Endothelial cell of umbilical vein (primary cell): ENCODE data around the gene SHKBP1. TPM values are rescaled to one million over a fixed set of nuclear protein-coding genes. Genes with fewer than 3 reads are reported as not detected.

Source experiments
- BruUV-seq: library from RNA; stranded (reverse); fragments of 400-500 nt; replicated peaks from 2 replicates; lab custom pipeline; 2021; lab: Mats Ljungman, UMichigan
- CTCF ChIA-PET: fragments of 300-600, 350-600 bp; sonication (Branson Sonifier 250); formaldehyde crosslinking; loops from one replicate; lab custom pipeline; 2021; ENCODE audit warnings: antibody characterized with exemption, inconsistent platforms; lab: Charles Lee
- POLR2A ChIA-PET: fragments of 300-600, 350-600 bp; sonication (Branson Sonifier 250); formaldehyde crosslinking; loops from one replicate; lab custom pipeline; 2021; ENCODE audit warnings: antibody characterized with exemption, inconsistent platforms; lab: Charles Lee
- DNase-seq: peaks from one replicate; pipeline ENCODE4 v3.0.0-alpha.2; 2011; ENCODE audit warnings: low read depth, low spot score
- FAIRE-seq: peaks from 2 replicates; lab custom pipeline; 2011; peaks lifted over from hg19 to GRCh38; lab: Jason Lieb, UNC
- H2AFZ ChIP-seq: 2 replicates; pipeline ENCODE4 v1.6.0; 2012; ENCODE audit warnings: low read depth, low read length, control low read depth, inconsistent platforms
- H3K27ac ChIP-seq: 2 replicates; pipeline ENCODE4 v1.5.1; 2011; ENCODE audit warnings: low read depth, mild to moderate bottlenecking, control low read depth, low read length, moderate library complexity; ENCODE audit not compliant: insufficient read depth
- H3K27me3 ChIP-seq, 2 experiments: 2 replicates each; pipeline versions ENCODE4 v1.6.0 to v1.6.1; 2011; ENCODE audit warnings: low read length in 2 of 2, mixed read lengths in 1 of 2; ENCODE audit not compliant: control insufficient read depth in 2 of 2, insufficient read depth in 2 of 2
- H3K36me3 ChIP-seq, 2 experiments: 2 replicates in 1 of 2; 3 replicates in 1 of 2; pipeline ENCODE4 v1.5.1; 2011; ENCODE audit warnings: low read length in 2 of 2, mild to moderate bottlenecking in 1 of 2, moderate library complexity in 1 of 2; ENCODE audit not compliant: control insufficient read depth in 2 of 2, insufficient read depth in 2 of 2; ENCODE audit errors: extremely low read depth in 1 of 2
- H3K4me1 ChIP-seq: 3 replicates; pipeline ENCODE4 v1.5.1; 2011; ENCODE audit warnings: mild to moderate bottlenecking, low read length; ENCODE audit not compliant: control insufficient read depth, insufficient read depth; ENCODE audit errors: extremely low read depth
- H3K4me2 ChIP-seq: 2 replicates; pipeline ENCODE4 v1.6.1; 2011; ENCODE audit warnings: low read length, control low read depth, mixed read lengths; ENCODE audit not compliant: insufficient read depth
- H3K4me3 ChIP-seq, 3 experiments: fragments of 200-600 bp in 1 of 3; sonication (generic), shearing (Covaris generic) in 1 of 3; replicated peaks in 1 of 3; 2 replicates each; pipeline ENCODE4 v1.5.1; 2011 to 2016; ENCODE audit warnings: control low read depth in 3 of 3, low read length in 3 of 3, mild to moderate bottlenecking in 2 of 3, inconsistent platforms in 1 of 3, low read depth in 1 of 3, moderate library complexity in 1 of 3; ENCODE audit not compliant: insufficient read depth in 1 of 3
- H3K79me2 ChIP-seq: 2 replicates; pipeline ENCODE4 v1.6.0; 2012; ENCODE audit warnings: low read length, inconsistent platforms; ENCODE audit not compliant: control insufficient read depth, insufficient read depth
- H3K9ac ChIP-seq: replicated peaks from 2 replicates; pipeline ENCODE3; 2011; ENCODE audit warnings: low read length, control low read depth; ENCODE audit not compliant: insufficient read depth; ENCODE audit errors: extremely low read depth
- H3K9me1 ChIP-seq: replicated peaks from 3 replicates; pipeline ENCODE4 v1.6.0; 2011; ENCODE audit warnings: mild to moderate bottlenecking, low read length; ENCODE audit not compliant: control insufficient read depth, insufficient read depth; ENCODE audit errors: extremely low read depth
- H3K9me3 ChIP-seq: replicated peaks from 2 replicates; pipeline ENCODE4 v1.5.1; 2012; ENCODE audit warnings: low read length, inconsistent platforms; ENCODE audit not compliant: control insufficient read depth, insufficient read depth
- H4K20me1 ChIP-seq: replicated peaks from 2 replicates; pipeline ENCODE3; 2011; ENCODE audit warnings: mild to moderate bottlenecking, low read length; ENCODE audit not compliant: control insufficient read depth, insufficient read depth; ENCODE audit errors: extremely low read depth
- CTCF ChIP-seq, 2 donors: IDR thresholded peaks; 1 replicate in 1 of 2; 2 replicates in 1 of 2; pipeline ENCODE4 v1.5.1; 2011; ENCODE audit warnings: low read length in 2 of 2, mild to moderate bottlenecking in 2 of 2, moderate library complexity in 2 of 2, control low read depth in 1 of 2, inconsistent platforms in 1 of 2, low read depth in 1 of 2; ENCODE audit not compliant: insufficient read depth in 1 of 2; ENCODE audit errors: extremely low read depth in 1 of 2
- EZH2 ChIP-seq: IDR thresholded peaks from 2 replicates; pipeline ENCODE4 v1.6.1; 2012; ENCODE audit warnings: borderline replicate concordance, low read depth, mild to moderate bottlenecking, moderate library complexity, low read length, inconsistent platforms; ENCODE audit not compliant: severe bottlenecking
- FOS ChIP-seq: IDR thresholded peaks from 2 replicates; pipeline ENCODE4 v1.6.1; 2011; ENCODE audit warnings: mild to moderate bottlenecking, low read length, moderate library complexity, borderline replicate concordance; ENCODE audit not compliant: insufficient read depth
- GATA2 ChIP-seq: IDR thresholded peaks from 2 replicates; pipeline ENCODE4 v1.7.0; 2011; ENCODE audit warnings: low read depth, mild to moderate bottlenecking, moderate library complexity, mixed read lengths, low read length; ENCODE audit not compliant: insufficient read length, insufficient read depth
- JUN ChIP-seq: IDR thresholded peaks from 2 replicates; pipeline ENCODE4 v1.6.1; 2011; ENCODE audit warnings: borderline replicate concordance, low read depth; ENCODE audit not compliant: insufficient read length, insufficient read depth
- MAX ChIP-seq: IDR thresholded peaks from 2 replicates; pipeline ENCODE4 v1.6.1; 2011; ENCODE audit not compliant: insufficient read depth, insufficient read length
- MYC ChIP-seq: IDR thresholded peaks from one replicate; pipeline ENCODE4 v1.6.1; 2011; ENCODE audit warnings: mild to moderate bottlenecking, low read depth, low read length
- POLR2A ChIP-seq: IDR thresholded peaks from 2 replicates; pipeline ENCODE4 v1.6.1; 2012; ENCODE audit warnings: low read depth, mild to moderate bottlenecking, control low read depth, low read length
- POLR2AphosphoS5 ChIP-seq: IDR thresholded peaks from 2 replicates; pipeline ENCODE4 v1.6.1; 2012; ENCODE audit warnings: low read depth, mild to moderate bottlenecking, control low read depth, low read length, moderate library complexity; ENCODE audit not compliant: insufficient read depth
- dilution Hi-C: fragments of 300-500 bp; cut with MboI; formaldehyde crosslinking; loops from one replicate; pipeline ENCODE4 v1.15.0; 2019; ENCODE audit warnings: low sequenced_read_pairs; ENCODE audit not compliant: extremely low pct_ligation_motif_present
- intact Hi-C: fragments of 100-400 bp; cut with micrococcal nuclease; formaldehyde crosslinking; loops from one replicate; pipeline ENCODE4 v1.10.0; 2022
- polyA plus RNA-seq, 4 experiments: library from polyadenylated mRNA; depleted of rRNA in 3 of 4; stranded (reverse) in 3 of 4; unstranded in 1 of 4; fragments of >200 nt; gene quantifications; 2 replicates each; pipeline versions ENCODE4 v1.2.1 to v1.2.3, GENCODE V29; 2011 to 2012; ENCODE audit warnings: missing spikeins in 1 of 4
- total RNA-seq: library from RNA; stranded (reverse); gene quantifications from 2 replicates; pipeline ENCODE4 v1.2.3, GENCODE V29; 2021

Gene SHKBP1
- total and polyA plus RNA-seq, 2 donors (not counting 3 experiments of a cell fraction or from before 2014, with no cell fraction given), result 106 to 113 TPM

- CTCF ChIA-PET, result interaction anchor here (0.8 to 2.6 kb wide), 7 partner anchors 9 to 45 kb away, joined by 3 to 8 read pairs (median 3); no protein-coding TSS in a partner anchor
- Histone ChIP-seq H2AFZ (peak overlapping the region; percentile 16), H3K36me3 (peaks cover 7 to 8% of the 10 kb centered on the region in 2 experiments), H3K4me3 (no peak overlapping the region), H3K9me1 (no peaks in the 10 kb centered on the region), H3K4me1 (peaks cover 20% of the 10 kb centered on the region), H3K4me2 (no peak overlapping the region), H3K79me2 (no peaks in the 10 kb centered on the region), H3K27me3 (no peaks in the 10 kb centered on the region), H4K20me1 (no peaks in the 10 kb centered on the region), H3K9ac (no peak overlapping the region), H3K27ac (peak overlapping the region; percentile 85), H3K9me3 (no peaks in the 10 kb centered on the region)
- DNase-seq (no peak), FAIRE-seq (no peak)
- TF ChIP-seq EZH2 (no peak), GATA2 (no peak), MYC (no peak), FOS (no peak), MAX (no peak), JUN (no peak), POLR2A (no peak), CTCF (IDR thresholded peaks at IDR 0.05; ENCODE audit: extremely low read depth in 1 of 2, insufficient read depth in 1 of 2, low read depth in 1 of 2, low read length in 2 of 2) (no peak), POLR2AphosphoS5 (no peak)
- dilution Hi-C loops, result no loop called here
- intact Hi-C loops, result loop anchor here (1.0 kb wide), 1 partner anchor 12 kb away; no protein-coding TSS in a partner anchor
- POLR2A ChIA-PET, result no interaction called here
- no TSS peak for BruUV-seq
These were observed 9.3 kb downstream of the SHKBP1 start for GRCh38 chr19:40585982-40586422.
